Ascending aorta (tissue), 2 donors: ENCODE results near the gene SLC6A3. TPM values are rescaled to one million over a fixed set of nuclear protein-coding genes. Genes with fewer than 3 reads are reported as not detected.
A peak's percentile ranks its signal among the peaks of the same experiment; 100 is the strongest.

ENCODE experiments used
- DNase-seq, 2 donors: peaks; one replicate each; pipeline ENCODE4 v3.0.0-alpha.2; 2019; ENCODE audit warnings: low spot score in 2 of 2
- H3K27ac ChIP-seq, 2 donors: fragments of 200-600 bp; sonication (generic); one replicate each; pipeline ENCODE4 v1.5.1; 2016 to 2017; ENCODE audit warnings: mild to moderate bottlenecking in 1 of 2
- H3K27me3 ChIP-seq: fragments of 200-600 bp; sonication (generic); one replicate; pipeline ENCODE4 v1.5.1; 2017
- H3K36me3 ChIP-seq, 2 donors: fragments of 200-600 bp; sonication (generic); one replicate each; pipeline ENCODE4 v1.5.1; 2016
- H3K4me1 ChIP-seq, 2 donors: fragments of 200-600 bp; sonication (generic); one replicate each; pipeline ENCODE4 v1.5.1; 2016 to 2017; ENCODE audit warnings: mild to moderate bottlenecking in 1 of 2
- H3K4me3 ChIP-seq, 2 donors: fragments of 200-600 bp; sonication (generic); one replicate each; pipeline ENCODE4 v1.5.1; 2016 to 2017; ENCODE audit warnings: mild to moderate bottlenecking in 1 of 2
- H3K9me3 ChIP-seq, 2 donors: fragments of 200-600 bp; sonication (generic); one replicate each; pipeline ENCODE4 v1.5.1; 2016
- intact Hi-C: fragments of 100-400 bp; cut with DNase I; formaldehyde crosslinking; loops from one replicate; pipeline ENCODE4 v1.15.1; 2023
- total RNA-seq: library from RNA; depleted of rRNA; stranded (reverse); fragments of >200 nt; gene quantifications from one replicate; pipeline ENCODE4 v1.1.0, GENCODE V29; 2016
- TF ChIP-seq, protein P1 (sequence below), 3 experiments: fragments of 200-600 bp in 2 of 3; fragments of 450-650 bp in 1 of 3; sonication (generic) in 2 of 3; IDR thresholded peaks; one replicate each; pipeline ENCODE4 v1.5.1; 2016 to 2019; ENCODE audit warnings: antibody characterized with exemption in 3 of 3, mild to moderate bottlenecking in 1 of 3, moderate library complexity in 1 of 3

Gene SLC6A3
- total RNA-seq, 1 donor from 2014 or later = not detected

- no peaks in the 10 kb centered on the region for H3K27me3 ChIP-seq
- intact Hi-C loops = no loop called here
Measured at GRCh38 chr5:1439388-1440097, 5.7 kb downstream of the SLC6A3 start.

GRCh38 chr5:1438871-1439270, 6.4 kb downstream of the SLC6A3 start:
- no peak overlapping the region for H3K4me3 ChIP-seq
- H3K36me3 ChIP-seq = no peaks in the 10 kb centered on the region
- intact Hi-C loops = no loop called here
- H3K27me3 ChIP-seq = no peaks in the 10 kb centered on the region
- H3K27ac ChIP-seq = no peak overlapping the region
- peak in 1 of 2 donors; percentile 42 for DNase-seq
- H3K9me3 ChIP-seq = no peaks in the 10 kb centered on the region
- TF ChIP-seq, protein P1, sequence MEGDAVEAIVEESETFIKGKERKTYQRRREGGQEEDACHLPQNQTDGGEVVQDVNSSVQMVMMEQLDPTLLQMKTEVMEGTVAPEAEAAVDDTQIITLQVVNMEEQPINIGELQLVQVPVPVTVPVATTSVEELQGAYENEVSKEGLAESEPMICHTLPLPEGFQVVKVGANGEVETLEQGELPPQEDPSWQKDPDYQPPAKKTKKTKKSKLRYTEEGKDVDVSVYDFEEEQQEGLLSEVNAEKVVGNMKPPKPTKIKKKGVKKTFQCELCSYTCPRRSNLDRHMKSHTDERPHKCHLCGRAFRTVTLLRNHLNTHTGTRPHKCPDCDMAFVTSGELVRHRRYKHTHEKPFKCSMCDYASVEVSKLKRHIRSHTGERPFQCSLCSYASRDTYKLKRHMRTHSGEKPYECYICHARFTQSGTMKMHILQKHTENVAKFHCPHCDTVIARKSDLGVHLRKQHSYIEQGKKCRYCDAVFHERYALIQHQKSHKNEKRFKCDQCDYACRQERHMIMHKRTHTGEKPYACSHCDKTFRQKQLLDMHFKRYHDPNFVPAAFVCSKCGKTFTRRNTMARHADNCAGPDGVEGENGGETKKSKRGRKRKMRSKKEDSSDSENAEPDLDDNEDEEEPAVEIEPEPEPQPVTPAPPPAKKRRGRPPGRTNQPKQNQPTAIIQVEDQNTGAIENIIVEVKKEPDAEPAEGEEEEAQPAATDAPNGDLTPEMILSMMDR (IDR thresholded peaks at IDR 0.05) = no peak
- no peaks in the 10 kb centered on the region for H3K4me1 ChIP-seq

More at GRCh38 chr5:1439388-1440097, 5.7 kb downstream of the SLC6A3 start:
- no peaks in the 10 kb centered on the region for H3K36me3 ChIP-seq
- TF ChIP-seq, protein P1 (IDR thresholded peaks at IDR 0.05) = no peak
- DNase-seq = peak in 1 of 2 donors; percentile 34
- H3K4me3 ChIP-seq = no peak overlapping the region
- no peaks in the 10 kb centered on the region for H3K4me1 ChIP-seq
- no peaks in the 10 kb centered on the region for H3K9me3 ChIP-seq
- no peak overlapping the region for H3K27ac ChIP-seq

DNA sequence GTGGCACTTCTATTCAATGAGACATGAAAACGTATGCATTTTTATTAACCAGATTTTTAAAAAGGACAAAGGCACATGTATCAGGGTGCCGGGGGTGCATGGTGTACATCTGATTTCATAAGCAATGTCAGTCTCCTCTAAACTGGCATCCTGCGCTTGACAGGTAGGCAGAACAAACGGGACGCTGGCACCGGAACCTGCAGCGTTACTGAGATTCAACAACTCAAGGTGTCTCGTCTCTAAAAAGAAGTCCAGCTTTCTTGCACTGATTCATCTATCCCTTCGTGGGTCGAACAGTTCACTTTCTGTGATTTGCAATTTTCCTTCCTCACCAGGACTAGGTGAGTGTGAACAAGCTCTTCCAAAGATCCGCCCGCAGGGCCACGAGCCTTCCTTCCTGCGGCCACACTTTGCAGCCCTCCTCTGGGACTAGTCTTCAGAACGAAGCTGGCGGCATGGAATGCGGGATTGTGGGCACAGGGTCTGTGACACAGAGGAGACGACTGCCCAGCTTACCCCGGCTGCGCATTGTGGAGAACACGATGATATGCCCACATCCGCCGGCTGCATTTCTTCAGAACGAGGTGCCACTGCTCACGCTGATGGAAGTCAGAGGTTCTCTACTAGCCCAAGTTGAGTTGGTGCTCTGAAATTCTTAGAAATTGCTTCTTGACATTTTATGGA, 7.2 kb downstream of the SLC6A3 start:
- H3K4me3 ChIP-seq = no peak overlapping the region
- H3K9me3 ChIP-seq = no peaks in the 10 kb centered on the region
- no peaks in the 10 kb centered on the region for H3K4me1 ChIP-seq
- H3K27me3 ChIP-seq = no peaks in the 10 kb centered on the region
- TF ChIP-seq, protein P1 (IDR thresholded peaks at IDR 0.05) = no peak
- H3K36me3 ChIP-seq = no peaks in the 10 kb centered on the region
- H3K27ac ChIP-seq = no peak overlapping the region
- peak in 1 of 2 donors; percentile 47 for DNase-seq
- intact Hi-C loops = no loop called here

DNA sequence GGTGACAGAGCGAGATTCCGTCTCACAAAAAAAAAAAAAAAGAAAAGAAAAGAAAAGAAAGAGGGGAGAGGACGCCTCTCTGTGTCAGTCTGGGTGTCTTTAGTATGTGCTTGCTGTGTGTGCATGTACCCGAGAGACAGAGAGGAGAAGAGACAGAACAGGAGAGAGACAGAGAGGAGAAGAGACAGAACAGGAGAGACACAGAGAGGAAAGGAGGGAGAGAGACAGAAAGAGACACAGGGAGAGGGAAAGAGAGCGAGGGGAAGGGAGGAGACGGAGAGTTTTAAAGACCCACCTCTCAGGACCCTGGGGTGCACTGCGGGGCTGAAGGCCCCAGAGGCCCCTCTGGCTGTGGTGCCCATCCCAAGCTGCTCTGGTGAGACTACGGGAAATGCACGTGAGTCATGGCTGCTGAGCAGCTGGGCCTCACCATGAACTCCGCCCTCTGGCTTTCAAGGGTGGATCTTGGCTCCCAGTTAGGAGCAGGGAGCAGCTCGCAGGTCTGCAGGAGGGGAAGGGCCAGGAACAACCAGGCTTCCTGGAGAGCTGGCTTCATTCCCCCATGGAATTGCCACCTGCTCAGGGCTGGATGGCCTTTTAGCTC, 7.9 kb downstream of the SLC6A3 start:
- Histone ChIP-seq H3K9me3 (no peaks in the 10 kb centered on the region), H3K27me3 (no peaks in the 10 kb centered on the region), H3K4me1 (no peaks in the 10 kb centered on the region), H3K27ac (no peak overlapping the region), H3K36me3 (no peaks in the 10 kb centered on the region), H3K4me3 (no peak overlapping the region)
- intact Hi-C loops = no loop called here
- DNase-seq = peak in 1 of 2 donors; percentile 41
- TF ChIP-seq, protein P1 (IDR thresholded peaks at IDR 0.05) = no peak

GRCh38 chr5:1436681-1437080, 8.6 kb downstream of the SLC6A3 start:
- Histone ChIP-seq H3K9me3 (no peaks in the 10 kb centered on the region), H3K27me3 (no peaks in the 10 kb centered on the region), H3K36me3 (no peaks in the 10 kb centered on the region), H3K27ac (no peak overlapping the region), H3K4me1 (no peaks in the 10 kb centered on the region), H3K4me3 (no peak overlapping the region)
- intact Hi-C loops = no loop called here
- TF ChIP-seq, protein P1 (IDR thresholded peaks at IDR 0.05) = no peak
- peak in 1 of 2 donors; percentile 54 for DNase-seq
